SK-N-SH (cell line): ENCODE measurements around the gene MX1. TPM values are rescaled to one million over a fixed set of nuclear protein-coding genes. Genes with fewer than 3 reads are reported as not detected.
A peak's percentile ranks its signal among the peaks of the same experiment; 100 is the strongest.

Experiments used
- CTCF ChIA-PET: fragments of 300-600, 350-600 bp; formaldehyde crosslinking; extraction: SDS; loops from one replicate; lab custom pipeline; 2021; lab: Yijun Ruan, JAX
- POLR2A ChIA-PET: fragments of 350-600 bp; sonication (Branson Sonifier 250); formaldehyde crosslinking; extraction: SDS; loops from one replicate; lab custom pipeline; 2020; ENCODE audit warnings: antibody characterized with exemption, inconsistent platforms; lab: Yijun Ruan, JAX
- DNase-seq: peaks from one replicate; pipeline ENCODE4 v3.0.0; 2012
- H2AFZ ChIP-seq: fragments of 200-600 bp; sonication (generic); 2 replicates; pipeline ENCODE4 v1.8.1; 2016; ENCODE audit warnings: antibody characterized with exemption, mild to moderate bottlenecking, low read depth
- H3F3A ChIP-seq: fragments of 200-600 bp; sonication (generic); replicated peaks from 2 replicates; pipeline ENCODE3; 2016; ENCODE audit warnings: antibody characterized with exemption, mild to moderate bottlenecking; ENCODE audit not compliant: insufficient read depth
- H3K27ac ChIP-seq, 2 experiments: fragments of 200-500 bp in 1 of 2; fragments of 200-600 bp in 1 of 2; sonication (Bioruptor generic) in 1 of 2; sonication (generic), shearing (Covaris generic) in 1 of 2; 2 replicates each; pipeline versions ENCODE4 v1.5.1 to v1.6.1; 2014 to 2016; ENCODE audit warnings: low read depth in 2 of 2, inconsistent platforms in 1 of 2, low read length in 1 of 2, mild to moderate bottlenecking in 1 of 2, mixed read lengths in 1 of 2
- H3K27me3 ChIP-seq: fragments of 200-600 bp; sonication (generic), shearing (Covaris generic); 2 replicates; pipeline ENCODE4 v1.6.1; 2016; ENCODE audit warnings: mixed run types; ENCODE audit not compliant: insufficient read depth
- H3K36me3 ChIP-seq, 2 experiments: fragments of 200-500 bp in 1 of 2; fragments of 200-600 bp in 1 of 2; sonication (Bioruptor generic) in 1 of 2; sonication (generic) in 1 of 2; replicated peaks in 1 of 2; 2 replicates each; pipeline versions ENCODE3 to v1.5.1; 2014 to 2016; ENCODE audit warnings: low read length in 1 of 2, mild to moderate bottlenecking in 1 of 2; ENCODE audit not compliant: insufficient read depth in 2 of 2, control insufficient read depth in 1 of 2
- H3K4me1 ChIP-seq, 2 experiments: fragments of 200-500 bp in 1 of 2; fragments of 200-600 bp in 1 of 2; sonication (Bioruptor generic) in 1 of 2; sonication (generic), shearing (Covaris generic) in 1 of 2; 2 replicates each; pipeline versions ENCODE4 v1.5.1 to v1.6.1; 2014 to 2016; ENCODE audit warnings: low read depth in 1 of 2, low read length in 1 of 2, mixed run types in 1 of 2; ENCODE audit not compliant: insufficient read depth in 2 of 2, control insufficient read depth in 1 of 2
- H3K4me2 ChIP-seq: fragments of 200-600 bp; sonication (generic), shearing (Covaris generic); 2 replicates; pipeline ENCODE4 v1.6.1; 2017; ENCODE audit warnings: mixed run types
- H3K4me3 ChIP-seq, 2 experiments: fragments of 200-500 bp in 1 of 2; fragments of 200-600 bp in 1 of 2; sonication (Bioruptor generic) in 1 of 2; sonication (generic), shearing (Covaris generic) in 1 of 2; 2 replicates each; pipeline versions ENCODE4 v1.5.1 to v1.8.1; 2014 to 2016; ENCODE audit warnings: low read depth in 2 of 2, inconsistent platforms in 1 of 2, low read length in 1 of 2, mild to moderate bottlenecking in 1 of 2, mixed read lengths in 1 of 2, moderate library complexity in 1 of 2
- H3K79me2 ChIP-seq: fragments of 200-600 bp; sonication (generic); 2 replicates; pipeline ENCODE4 v1.8.1; 2017; ENCODE audit warnings: mild to moderate bottlenecking; ENCODE audit not compliant: insufficient read depth
- H3K9ac ChIP-seq: fragments of 200-600 bp; sonication (generic); 2 replicates; pipeline ENCODE4 v1.6.1; 2017; ENCODE audit warnings: mixed run types
- H3K9me2 ChIP-seq: fragments of 200-600 bp; sonication (generic); 2 replicates; pipeline ENCODE4 v1.6.1; 2017; ENCODE audit warnings: mixed run types
- H3K9me3 ChIP-seq: fragments of 200-600 bp; sonication (generic); 2 replicates; pipeline ENCODE4 v1.6.1; 2017; ENCODE audit warnings: mixed run types, mild to moderate bottlenecking, moderate library complexity
- H4K20me1 ChIP-seq: fragments of 200-600 bp; sonication (generic); 2 replicates; pipeline ENCODE4 v1.6.1; 2017; ENCODE audit warnings: mild to moderate bottlenecking, mixed run types; ENCODE audit not compliant: insufficient read depth
- EP300 ChIP-seq, 2 experiments: IDR thresholded peaks; 2 replicates each; pipeline versions ENCODE4 v1.4.0 to v1.6.1; 2012; ENCODE audit warnings: borderline replicate concordance in 1 of 2, low read depth in 1 of 2, low read length in 1 of 2
- FOXM1 ChIP-seq: IDR thresholded peaks from 2 replicates; pipeline ENCODE4 v1.4.0; 2012; ENCODE audit warnings: low read depth, mild to moderate bottlenecking
- GABPA ChIP-seq: IDR thresholded peaks from 2 replicates; pipeline ENCODE4 v1.4.0; 2012; ENCODE audit warnings: low read depth, mild to moderate bottlenecking
- GATA2 ChIP-seq: sonication (generic); formaldehyde crosslinking; IDR thresholded peaks from 2 replicates; pipeline ENCODE4 v1.5.0; 2020; ENCODE audit warnings: mild to moderate bottlenecking, missing genetic modification reagents
- IRF3 ChIP-seq: fragments of 150-350 bp; IDR thresholded peaks from 2 replicates; pipeline ENCODE4 v1.6.1; 2016; ENCODE audit warnings: mild to moderate bottlenecking, low read depth, low read length
- MXI1 ChIP-seq: IDR thresholded peaks from 2 replicates; pipeline ENCODE4 v1.6.1; 2012; ENCODE audit warnings: mild to moderate bottlenecking, low read depth, low read length, improper control_type of control experiment
- NFIC ChIP-seq: IDR thresholded peaks from 2 replicates; pipeline ENCODE4 v1.4.0; 2012; ENCODE audit warnings: borderline replicate concordance
- NRF1 ChIP-seq: IDR thresholded peaks from 2 replicates; pipeline ENCODE4 v1.6.1; 2012; ENCODE audit warnings: low read depth, mild to moderate bottlenecking, low read length
- PBX3 ChIP-seq: IDR thresholded peaks from 2 replicates; pipeline ENCODE4; 2012
- RAD21 ChIP-seq: IDR thresholded peaks from 2 replicates; pipeline ENCODE4 v1.6.1; 2012; ENCODE audit warnings: mild to moderate bottlenecking, low read length
- RFX5 ChIP-seq: IDR thresholded peaks from 2 replicates; pipeline ENCODE4 v1.6.1; 2012; ENCODE audit warnings: mild to moderate bottlenecking, improper control_type of control experiment, low read length
- RXRA ChIP-seq: IDR thresholded peaks from 2 replicates; pipeline ENCODE4 v1.4.0; 2012; ENCODE audit warnings: low read depth, mild to moderate bottlenecking, borderline replicate concordance
- SIN3A ChIP-seq: IDR thresholded peaks from 2 replicates; pipeline ENCODE4 v1.6.1; 2012; ENCODE audit warnings: low read depth, mild to moderate bottlenecking, low read length, moderate library complexity, borderline replicate concordance
- SMC3 ChIP-seq: IDR thresholded peaks from 2 replicates; pipeline ENCODE4 v1.6.1; 2012; ENCODE audit warnings: low read depth, low read length, improper control_type of control experiment
- ZBTB33 ChIP-seq: IDR thresholded peaks from 2 replicates; pipeline ENCODE4 v1.4.0; 2012; ENCODE audit warnings: low read depth, borderline replicate concordance
- WGBS: methylation state at CpG from one replicate; pipeline ENCODE4 v1.1.6; 2017; ENCODE audit warnings: low lambda C conversion rate; 5-methylcytosine and 5-hydroxymethylcytosine counted together
- polyA plus RNA-seq, 3 experiments: library from polyadenylated mRNA; depleted of rRNA; stranded (reverse); fragments of >200 nt; gene quantifications; 2 replicates each; pipeline ENCODE4 v1.2.3, GENCODE V29; 2012

The MX1 gene
- polyA plus RNA-seq, 1 of the 3 experiments (the other 2 are of a cell fraction): 1.9 TPM

GRCh38 chr21:41438425-41439113 is 12.5 kb downstream of the MX1 start:
- no peaks in the 10 kb centered on the region for H3K9me2 ChIP-seq
- H3K79me2 ChIP-seq: no peaks in the 10 kb centered on the region
- no peak overlapping the region for H3K4me3 ChIP-seq
- H3K27ac ChIP-seq: no peak overlapping the region
- H2AFZ ChIP-seq: no peak overlapping the region
- H3K4me1 ChIP-seq: no peaks in the 10 kb centered on the region; a peak in 1 of 4 replicates
- CTCF ChIA-PET: interaction anchor here (0.7 to 1.0 kb wide), 2 partner anchors 78 to 155 kb away, joined by 3 read pairs; no protein-coding TSS in a partner anchor
- no peaks in the 10 kb centered on the region for H3K27me3 ChIP-seq
- TF ChIP-seq SMC3 (no peak), RXRA (no peak), FOXM1 (no peak), RAD21 (no peak), PBX3 (no peak), EP300 (IDR thresholded peaks at IDR 0.05; ENCODE audit: borderline replicate concordance in 1 of 2, low read depth in 1 of 2, low read length in 1 of 2) (no peak), SIN3A (no peak), IRF3 (no peak), GATA2 (CRISPR knock-in tag) (no peak), RFX5 (no peak), NRF1 (no peak), GABPA (no peak)
- peaks cover 4% of the 10 kb centered on the region for H3F3A ChIP-seq
- WGBS: 69% methylated on average over 11 of the region's 13 CpGs
- peaks cover 6% of the 10 kb centered on the region; the same call in 1 of the 2 replicates for H3K9me3 ChIP-seq
- POLR2A ChIA-PET: no interaction called here
- H4K20me1 ChIP-seq: no peaks in the 10 kb centered on the region
- DNase-seq: no peak
- H3K4me2 ChIP-seq: no peak overlapping the region
- H3K9ac ChIP-seq: no peak overlapping the region
- no peaks in the 10 kb centered on the region for H3K36me3 ChIP-seq

- H2AFZ ChIP-seq: 0 out of 2 replicates have a peak overlapping the region, but pooled peaks have one; percentile 35
- ChIA-PET POLR2A (no interaction called here), CTCF (interaction anchor here (0.7 to 1.0 kb wide), 2 partner anchors 77 to 156 kb away, joined by 3 read pairs; no protein-coding TSS in a partner anchor)
- H3K79me2 ChIP-seq: no peaks in the 10 kb centered on the region
- TF ChIP-seq MXI1 (no peak), NFIC (0 out of 2 replicates have a peak, but pooled peaks have one; percentile 12), ZBTB33 (no peak), PBX3 (peak; percentile 75), FOXM1 (no peak)
- H3K4me1 ChIP-seq: no peaks in the 10 kb centered on the region; a peak in 1 of 4 replicates
- peaks cover 4% of the 10 kb centered on the region for H3F3A ChIP-seq
- H3K27me3 ChIP-seq: no peaks in the 10 kb centered on the region
- no peak overlapping the region for H3K9ac ChIP-seq
- 20% methylated on average over 4 of the region's 4 CpGs for WGBS
- no peak for DNase-seq
- H3K4me2 ChIP-seq: no peak overlapping the region
- H4K20me1 ChIP-seq: no peaks in the 10 kb centered on the region
- no peaks in the 10 kb centered on the region for H3K9me2 ChIP-seq
- H3K4me3 ChIP-seq: no peak overlapping the region
- no peaks in the 10 kb centered on the region for H3K36me3 ChIP-seq
- peaks cover 6% of the 10 kb centered on the region; the same call in 1 of the 2 replicates for H3K9me3 ChIP-seq
- H3K27ac ChIP-seq: 0 out of 4 replicates have a peak overlapping the region, but pooled peaks of 1 of the 2 experiments have one; percentile 27
Observed at GRCh38 chr21:41439248-41439647, 13.2 kb downstream of the MX1 start.
